ENCODE measurements around the gene PTPRM.

The PTPRM gene

GRCh38 chr18:8005870-8006569 is 438.9 kb downstream of the PTPRM start:
- no peak for DNase-seq (ENCODE audit: low read depth)

DNA sequence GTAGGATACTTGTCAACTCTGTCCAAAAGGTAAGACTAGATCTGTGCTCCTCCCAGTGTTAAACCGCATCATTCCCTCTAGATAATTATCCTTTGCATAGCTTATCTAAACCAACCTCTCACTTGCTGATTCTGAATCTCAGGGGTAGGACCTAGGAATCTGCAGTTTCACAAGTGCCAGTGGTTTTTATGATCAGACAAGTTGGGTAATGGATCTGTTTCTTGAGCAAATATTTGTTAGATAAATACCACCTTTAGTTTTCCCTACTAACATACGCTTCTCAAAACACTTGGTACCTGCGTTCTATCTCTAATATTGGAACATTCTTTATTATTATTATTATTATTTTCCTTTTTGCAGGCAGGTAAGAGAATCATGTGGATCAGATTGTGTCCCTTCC is 439.9 kb downstream of the PTPRM start:
- DNase-seq (ENCODE audit: low read depth), result no peak

GRCh38 chr18:8008033-8008432 is 440.9 kb downstream of the PTPRM start:
- no peak for DNase-seq (ENCODE audit: low read depth)

DNA sequence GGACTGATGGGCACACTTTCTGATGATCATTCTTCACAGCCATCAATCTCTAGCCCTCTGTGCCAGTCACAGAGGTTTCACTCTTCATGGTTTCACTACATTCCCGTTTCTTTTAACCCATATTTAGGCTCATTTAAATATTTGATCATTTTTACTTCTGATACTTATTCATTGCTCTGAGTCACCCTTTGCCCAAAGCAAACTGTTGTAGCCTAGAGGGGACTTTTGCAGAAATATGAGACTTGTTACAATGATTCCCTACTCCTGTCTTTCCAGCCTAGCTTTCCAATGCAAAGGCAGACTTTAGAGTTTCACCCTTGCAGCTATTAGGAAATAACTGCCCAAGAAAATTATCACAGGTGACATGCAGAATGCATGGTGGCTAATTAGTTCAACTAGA is 444.2 kb downstream of the PTPRM start:
- no peak for DNase-seq (ENCODE audit: low read depth)

- DNase-seq (ENCODE audit: low read depth), result no peak
Measured at GRCh38 chr18:8011906-8012305, 444.8 kb downstream of the PTPRM start.

- DNase-seq (ENCODE audit: low read depth), result no peak
Measured at GRCh38 chr18:8018701-8019331, 451.7 kb downstream of the PTPRM start.

DNA sequence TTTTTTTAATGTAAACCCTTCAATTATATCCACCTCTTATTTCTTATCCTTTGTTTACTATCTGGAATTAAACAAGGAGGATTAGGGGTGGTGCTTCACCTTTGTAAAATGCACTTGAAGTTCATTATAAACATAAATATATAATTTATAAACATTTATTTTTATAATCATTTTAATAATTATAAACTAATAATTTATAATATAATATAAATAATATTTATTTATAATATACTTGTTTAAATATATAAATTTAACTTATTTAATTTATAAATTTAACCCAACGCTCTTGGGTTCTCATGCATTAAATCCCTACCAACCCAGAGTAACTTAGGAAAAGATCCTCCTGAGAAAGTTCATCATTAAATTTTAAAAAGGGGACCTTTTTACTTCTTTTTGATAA is 452.5 kb downstream of the PTPRM start:
- no peak for DNase-seq (ENCODE audit: low read depth)

- DNase-seq (ENCODE audit: low read depth), result no peak
Measured at GRCh38 chr18:8020132-8020846, 453.2 kb downstream of the PTPRM start.

- DNase-seq (ENCODE audit: low read depth), result no peak
Measured at GRCh38 chr18:8029061-8029460, 461.9 kb downstream of the PTPRM start.

DNA sequence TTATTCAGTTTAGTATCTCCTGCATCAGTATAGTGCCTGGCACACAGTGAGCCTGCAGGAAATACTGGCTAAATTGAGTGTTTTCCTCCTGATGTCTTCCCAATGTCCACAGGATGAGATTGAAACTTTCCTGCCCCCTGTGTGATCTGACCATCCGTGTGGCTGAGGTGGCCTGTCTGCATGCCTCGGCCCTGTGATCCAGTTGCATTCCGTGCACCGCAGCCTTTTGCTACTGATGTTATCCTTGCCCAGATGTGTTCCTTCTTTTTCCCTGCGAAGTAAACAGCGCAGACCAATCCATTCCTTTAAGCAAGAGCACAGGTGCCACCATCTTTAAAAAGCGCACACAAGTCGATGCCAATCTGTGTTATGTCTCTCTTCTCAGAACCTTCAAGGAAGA is 462.6 kb downstream of the PTPRM start:
- DNase-seq (ENCODE audit: low read depth), result no peak

- DNase-seq (ENCODE audit: low read depth), result no peak
Measured at GRCh38 chr18:8030201-8030600, 463.1 kb downstream of the PTPRM start.

- DNase-seq (ENCODE audit: low read depth), result no peak
Measured at GRCh38 chr18:8031496-8031895, 464.4 kb downstream of the PTPRM start.

DNA sequence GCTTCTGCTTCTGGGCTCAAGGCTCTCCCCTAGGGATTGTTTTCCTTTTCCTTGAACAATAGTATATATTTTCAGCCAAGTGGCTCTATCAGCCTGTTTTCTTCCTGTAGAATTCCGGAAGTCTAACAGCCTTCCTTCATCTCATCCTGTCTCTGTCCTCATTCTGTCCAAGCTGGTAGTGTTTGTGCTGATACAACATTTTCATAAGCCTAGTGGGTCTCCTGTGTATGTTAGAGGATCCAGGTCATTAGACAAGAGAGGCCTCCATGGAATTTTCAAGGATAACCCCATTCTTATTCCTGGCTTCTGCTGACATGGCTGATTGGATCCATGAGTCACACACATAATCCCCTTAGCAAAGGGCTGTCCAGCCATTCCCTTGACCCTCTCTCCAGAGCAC is 467.6 kb downstream of the PTPRM start:
- no peak for DNase-seq (ENCODE audit: low read depth)

GRCh38 chr18:8036551-8036950 is 469.4 kb downstream of the PTPRM start:
- no peak for DNase-seq (ENCODE audit: low read depth)

DNA sequence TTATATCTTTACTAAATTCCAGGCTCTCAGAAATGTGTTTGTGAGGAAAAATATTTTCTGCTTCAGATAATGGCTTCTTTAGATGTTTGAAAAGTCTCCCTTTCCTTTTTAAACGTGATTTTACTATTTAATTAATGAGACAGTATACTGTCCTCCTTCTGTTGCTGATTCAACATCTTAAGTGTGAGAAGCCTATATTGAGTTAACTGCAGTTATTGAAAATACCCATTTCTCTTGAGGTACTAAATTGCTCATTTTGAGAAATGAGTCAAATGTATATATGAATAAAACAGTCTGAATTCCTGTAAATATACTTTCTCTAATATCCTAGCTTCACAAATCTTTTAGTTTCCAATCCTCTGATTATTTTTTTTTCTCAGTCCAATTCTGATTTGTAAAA is 470.2 kb downstream of the PTPRM start:
- DNase-seq (ENCODE audit: low read depth), result no peak

- no peak for DNase-seq (ENCODE audit: low read depth)
Measured at GRCh38 chr18:8040021-8040420, 472.9 kb downstream of the PTPRM start.

GRCh38 chr18:8041526-8042111 is 474.5 kb downstream of the PTPRM start:
- no peak for DNase-seq (ENCODE audit: low read depth)

DNA sequence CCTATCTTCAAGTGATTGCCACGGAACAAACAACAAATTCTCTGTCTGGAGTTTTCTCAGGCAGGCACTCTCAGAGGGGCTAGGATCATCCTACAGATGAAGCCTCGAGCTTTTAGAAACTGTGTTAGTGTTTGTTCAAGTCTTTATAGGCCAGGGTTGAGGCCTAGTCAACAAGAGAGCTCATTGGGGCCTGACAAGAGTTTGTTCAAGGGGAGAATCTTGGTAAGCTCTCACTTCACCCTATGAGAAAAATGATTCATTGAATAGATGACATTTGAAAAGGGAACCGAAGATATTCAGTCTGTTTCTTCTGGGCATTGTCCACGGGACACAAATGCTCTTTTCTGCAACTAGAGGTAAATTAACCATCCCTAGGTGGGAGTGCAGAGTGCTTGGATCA is 476.9 kb downstream of the PTPRM start:
- DNase-seq (ENCODE audit: low read depth), result no peak

DNA sequence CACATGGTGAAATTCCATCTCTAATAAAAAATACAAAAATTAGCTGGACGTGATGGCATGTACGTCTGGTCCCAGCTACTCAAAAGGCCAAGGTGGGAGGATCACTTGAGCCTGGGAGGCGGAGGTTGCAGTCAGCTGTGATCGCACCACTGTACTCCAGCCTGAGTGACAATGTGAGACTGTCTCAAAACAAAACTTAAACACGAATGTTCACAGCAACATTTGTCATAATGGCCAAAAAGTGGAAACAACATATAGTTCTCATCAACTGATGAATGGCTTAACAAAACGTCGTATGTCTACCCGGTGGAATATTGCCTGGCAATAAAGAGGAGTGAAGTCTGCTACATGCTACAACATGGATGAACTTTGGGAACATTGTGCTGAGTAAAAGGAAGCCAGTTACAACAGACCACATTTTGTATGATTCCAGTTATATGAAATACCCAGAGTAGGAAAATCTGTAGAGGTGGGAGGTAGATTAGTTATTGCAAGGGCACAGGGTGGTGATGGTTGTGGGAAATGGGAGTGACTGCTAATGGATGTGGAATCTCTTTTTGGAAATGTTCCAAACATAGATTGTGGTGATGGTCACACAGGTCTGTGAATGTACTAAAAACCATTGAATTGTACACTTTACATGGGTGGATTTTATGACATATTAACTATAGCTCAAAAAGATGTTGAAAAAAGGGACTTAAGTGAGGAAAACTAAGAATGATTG is 478.2 kb downstream of the PTPRM start:
- no peak for DNase-seq (ENCODE audit: low read depth)

- no peak for DNase-seq (ENCODE audit: low read depth)
Measured at GRCh38 chr18:8045884-8046281, 478.8 kb downstream of the PTPRM start.

DNA sequence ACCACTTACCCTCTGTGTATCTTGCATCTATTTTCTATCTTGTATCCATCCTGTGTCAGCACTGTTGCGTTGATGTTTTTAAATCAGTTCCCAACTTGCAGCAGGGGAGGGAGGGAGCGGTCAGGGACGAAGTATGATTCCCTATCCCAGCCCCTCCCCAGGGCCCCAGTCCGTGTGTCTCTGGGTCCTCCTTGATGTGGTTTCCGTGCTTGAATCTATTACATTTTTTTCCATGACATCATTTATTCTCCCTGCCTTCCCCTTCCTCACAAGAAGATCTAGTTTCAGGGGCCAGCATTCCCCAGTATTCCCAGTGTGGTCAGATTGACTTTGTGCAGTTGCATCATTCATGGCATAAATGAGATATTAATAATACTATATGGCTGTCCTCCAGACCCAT is 479.3 kb downstream of the PTPRM start:
- no peak for DNase-seq (ENCODE audit: low read depth)

GRCh38 chr18:8049147-8049546 is 482.0 kb downstream of the PTPRM start:
- DNase-seq (ENCODE audit: low read depth), result no peak

Measured in stimulated activated CD8-positive, alpha-beta memory T cell treated with anti-CD3 and anti-CD28 coated beads, Interleukin-4, amount 100 ng/mL, for 24 hours (primary cell).